GM18870 (cell line): ENCODE results near the gene SERAC1.
"Not testable (repeated sequence)": the region's sequence is repeated elsewhere in the genome, so short reads cannot be mapped to it uniquely, and the experiment has no call there.

ENCODE experiments used
- ATAC-seq: cut with Tn5 transposase; IDR thresholded peaks from one replicate; pipeline ENCODE4 v1.9.1; 2021; ENCODE audit warnings: moderate library complexity; ENCODE audit not compliant: unreplicated experiment

Gene SERAC1

GRCh38 chr6:158175111-158175510 lies 7.0 kb upstream of the SERAC1 start:
- no peak for ATAC-seq

GRCh38 chr6:158174514-158174913 lies 6.5 kb upstream of the SERAC1 start:
- no peak for ATAC-seq

DNA sequence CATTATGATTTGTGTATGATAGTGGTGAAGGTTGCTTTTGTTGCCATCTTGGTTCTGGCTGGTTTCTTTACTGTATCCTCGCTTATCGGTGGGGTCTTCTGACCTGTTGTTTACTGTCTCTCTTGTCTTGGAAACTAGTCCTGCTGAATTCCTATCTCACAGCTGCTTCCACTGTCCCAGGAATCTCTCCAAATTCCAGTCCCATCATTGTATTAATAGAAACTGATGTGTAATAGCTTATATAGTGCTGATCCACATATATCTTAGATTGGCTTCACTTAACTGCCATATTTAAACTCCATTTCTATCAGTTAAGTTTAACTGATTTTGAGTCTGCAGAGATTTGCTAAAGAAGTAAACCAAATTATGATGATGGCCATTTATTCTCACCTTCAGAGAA lies 6.0 kb upstream of the SERAC1 start:
- no peak for ATAC-seq

DNA sequence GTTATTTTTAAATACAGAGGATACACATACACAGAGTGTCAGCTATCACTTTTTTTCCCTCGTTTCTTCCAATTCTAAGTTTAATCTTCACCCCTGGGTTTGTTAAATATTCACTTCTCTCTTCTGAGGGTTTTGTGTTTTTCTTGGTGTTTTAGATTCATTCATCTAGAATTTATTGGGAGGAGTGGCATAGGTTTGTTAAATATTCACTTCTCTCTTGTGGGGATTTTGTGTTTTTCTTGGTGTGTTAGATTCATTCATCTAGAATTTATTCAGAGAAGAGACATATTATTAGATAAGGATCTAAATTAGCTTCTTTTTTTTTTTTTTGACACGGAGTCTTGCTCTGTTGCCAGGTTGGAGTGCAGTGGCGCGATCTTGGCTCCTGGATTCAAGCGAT lies 3.9 kb upstream of the SERAC1 start:
- ATAC-seq, result no peak

- ATAC-seq, result no peak
Observed at GRCh38 chr6:158170656-158171081, 2.6 kb upstream of the SERAC1 start.

DNA sequence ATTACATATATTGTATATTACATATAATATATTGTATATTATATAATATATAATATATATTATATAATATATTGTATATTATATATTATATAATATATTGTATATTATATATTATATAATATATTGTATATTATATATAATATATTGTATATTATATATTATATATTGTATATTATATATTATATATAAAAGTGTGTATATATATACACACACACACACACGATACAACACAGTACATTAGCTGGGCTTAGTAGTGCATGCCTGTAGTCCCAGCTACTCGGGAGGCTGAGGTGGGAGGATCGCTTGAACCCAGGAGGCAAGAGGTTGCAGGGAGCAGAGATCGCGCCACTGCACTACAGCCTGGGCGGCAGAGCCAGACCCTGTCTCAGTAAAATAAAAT lies 1.6 kb upstream of the SERAC1 start:
- not testable (repeated sequence) for ATAC-seq

GRCh38 chr6:158165919-158166416 lies 2.1 kb downstream of the SERAC1 start:
- no peak for ATAC-seq

DNA sequence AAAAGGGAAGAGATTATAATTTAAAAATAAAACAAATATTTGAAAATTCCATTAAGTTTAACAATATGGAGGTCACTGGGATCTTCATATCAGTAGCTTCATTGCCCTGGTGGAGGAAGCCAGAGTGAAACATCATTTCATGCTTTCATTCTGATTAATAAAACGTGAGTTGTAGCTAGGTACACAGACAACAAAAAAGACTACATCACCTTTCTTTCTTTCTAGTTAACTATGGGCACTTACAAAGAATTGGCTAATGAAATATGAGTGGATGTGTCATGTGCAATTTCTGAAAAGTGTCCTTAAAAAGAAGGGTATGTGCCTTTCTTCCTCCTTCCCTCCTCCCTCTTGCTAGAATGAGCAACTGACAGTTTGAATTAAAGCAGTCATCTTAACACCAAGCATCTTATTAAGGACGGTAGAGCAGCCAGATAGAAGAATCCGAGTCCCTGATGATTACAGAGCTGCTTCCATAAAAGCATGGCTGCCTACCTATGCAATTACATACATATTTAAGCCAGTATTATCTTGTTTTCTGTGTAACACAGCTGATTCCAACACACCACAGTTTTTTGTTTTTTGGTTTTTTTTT lies 3.4 kb downstream of the SERAC1 start:
- ATAC-seq, result no peak

DNA sequence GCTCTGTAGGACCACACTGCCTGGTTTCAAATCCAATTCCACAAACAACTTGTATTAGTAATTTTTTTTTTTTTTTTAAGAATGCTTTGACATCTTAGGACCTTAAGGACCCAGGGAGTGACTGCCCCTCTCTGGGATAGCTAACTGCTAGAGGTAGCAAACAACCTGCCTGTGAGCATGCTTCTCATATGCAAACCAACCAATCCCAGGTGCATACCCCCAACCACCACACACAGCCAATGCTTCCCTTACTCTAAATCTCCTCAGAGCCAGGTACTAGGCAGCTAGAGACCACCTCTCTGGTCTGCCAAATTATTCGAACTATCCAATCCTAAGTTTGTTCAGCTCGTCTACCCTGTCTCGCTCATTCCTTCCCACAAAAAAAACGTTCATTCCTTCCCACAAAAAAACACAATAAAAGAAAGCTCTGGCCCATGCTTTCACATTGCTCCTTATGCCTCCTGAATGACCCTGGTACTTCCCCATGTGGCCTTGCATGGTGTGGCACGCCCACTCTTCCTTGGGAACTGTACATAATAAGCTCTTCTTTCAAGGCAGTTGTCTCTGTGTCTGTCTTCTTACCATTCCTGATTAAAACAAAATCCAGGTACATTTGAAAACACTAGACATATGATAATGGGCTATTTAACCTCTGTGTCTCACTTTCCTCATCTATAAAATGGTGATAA lies 6.4 kb downstream of the SERAC1 start:
- no peak for ATAC-seq

- ATAC-seq, result no peak
Observed at GRCh38 chr6:158160932-158161539, 7.0 kb downstream of the SERAC1 start.

- ATAC-seq, result no peak
Observed at GRCh38 chr6:158158748-158159147, 9.3 kb downstream of the SERAC1 start.

- ATAC-seq, result no peak
Observed at GRCh38 chr6:158158123-158158522, 9.9 kb downstream of the SERAC1 start.

DNA sequence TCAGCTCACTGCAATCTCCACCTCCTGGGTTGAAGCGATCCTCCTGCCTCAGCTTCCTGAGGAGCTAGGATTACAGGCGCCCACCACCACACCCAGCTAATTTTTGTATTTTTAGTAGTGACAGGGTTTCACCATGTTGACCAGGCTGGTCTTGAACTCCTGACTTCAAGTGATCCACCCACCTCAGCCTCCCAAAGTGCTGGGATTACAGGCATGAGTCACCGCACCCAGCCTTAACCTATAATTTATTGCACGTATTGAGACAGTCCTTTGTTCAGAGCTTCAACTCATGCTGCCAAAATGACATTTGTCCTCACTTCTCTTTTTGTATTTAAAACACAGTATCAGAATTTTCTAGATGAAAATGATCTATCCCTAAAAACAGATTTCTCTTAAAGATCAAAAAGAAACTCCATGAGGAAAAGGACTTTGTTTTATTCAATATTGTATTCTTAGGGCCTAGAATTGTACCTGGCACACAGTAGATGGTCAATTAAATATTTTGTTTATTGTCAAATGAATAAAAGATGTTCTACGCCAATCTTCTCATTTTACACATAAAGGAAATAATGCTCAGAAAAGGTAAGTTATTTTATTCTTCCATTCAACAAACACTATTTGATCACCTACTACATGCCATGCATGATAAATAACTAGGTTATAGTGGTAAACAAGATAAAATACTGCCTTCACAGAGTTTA lies 10.8 kb downstream of the SERAC1 start:
- ATAC-seq, result no peak

DNA sequence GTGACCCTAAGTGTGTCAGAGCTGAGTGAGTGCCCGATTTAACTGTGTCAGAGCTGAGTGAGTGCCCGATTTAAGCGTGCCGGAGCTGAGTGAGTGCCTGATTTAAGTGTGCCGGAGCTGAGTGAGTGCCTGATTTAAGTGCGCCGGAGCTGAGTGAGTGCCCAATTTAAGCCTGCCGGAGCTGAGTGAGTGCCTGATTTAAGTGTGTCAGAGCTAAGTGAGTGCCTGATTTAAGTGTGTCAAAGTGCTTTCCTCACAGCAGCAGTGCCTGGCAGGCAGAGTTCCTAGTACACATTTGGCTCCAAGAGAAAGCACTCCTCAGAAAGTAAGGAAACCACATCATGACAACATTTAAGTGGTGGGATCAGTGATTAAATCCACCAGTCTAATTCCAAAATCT lies 13.2 kb downstream of the SERAC1 start:
- no peak for ATAC-seq

DNA sequence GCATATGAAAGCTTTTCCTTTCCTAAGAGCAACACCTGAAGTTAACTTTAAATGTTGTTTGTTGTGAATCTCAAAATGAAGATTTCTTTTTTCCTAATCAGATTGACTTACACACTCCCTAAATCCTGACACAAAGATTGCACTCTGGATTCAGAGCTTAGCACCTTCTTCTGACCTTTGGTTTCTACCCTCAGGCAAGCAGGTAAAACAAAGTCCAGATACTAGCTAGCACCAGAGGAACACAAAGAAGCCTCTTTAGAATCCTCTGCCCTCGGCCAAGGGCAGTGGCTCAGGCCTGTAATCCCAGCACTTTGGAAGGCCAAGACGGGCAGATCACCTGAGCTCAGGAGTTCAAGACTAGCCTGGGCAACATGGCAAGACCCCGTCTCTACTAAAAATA lies 14.5 kb downstream of the SERAC1 start:
- ATAC-seq, result no peak

DNA sequence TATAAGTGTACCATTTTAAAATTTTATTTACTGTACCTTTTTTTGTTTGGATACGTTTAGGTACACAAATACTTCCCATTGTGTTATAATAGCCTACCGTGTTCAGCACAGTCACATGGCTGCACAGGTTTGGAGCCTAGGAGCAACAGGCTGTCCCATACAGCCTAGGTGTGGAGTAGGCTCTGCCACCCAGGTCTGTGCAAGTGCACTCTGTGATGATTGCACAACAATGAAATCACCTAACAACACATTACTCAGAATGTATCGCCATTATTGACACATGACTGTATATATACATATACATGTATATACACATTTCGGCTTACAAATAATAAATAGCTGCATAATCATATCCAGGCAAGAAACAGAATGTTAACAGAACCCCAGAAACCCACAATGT lies 15.4 kb downstream of the SERAC1 start:
- ATAC-seq, result no peak

DNA sequence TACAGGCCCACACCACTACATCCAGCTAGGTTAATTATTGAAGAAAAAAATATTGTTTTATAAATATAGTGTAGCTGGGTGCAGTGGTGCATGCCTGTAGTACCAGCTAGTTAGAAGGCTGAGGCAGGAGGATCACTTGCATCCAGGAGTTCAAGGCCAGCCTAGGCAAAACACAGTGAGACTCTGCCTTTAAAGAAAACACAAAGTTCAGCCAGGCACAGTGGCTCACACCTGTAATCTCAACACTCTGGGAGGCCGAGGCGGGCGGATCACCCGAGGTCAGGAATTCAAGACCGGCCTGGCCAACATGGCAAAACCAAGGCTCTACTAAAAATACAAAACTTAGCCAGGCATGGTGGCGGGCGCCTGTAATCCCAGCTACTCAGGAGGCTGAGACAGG lies 16.0 kb downstream of the SERAC1 start:
- ATAC-seq, result not testable (repeated sequence)

GRCh38 chr6:158150701-158151100 lies 17.4 kb downstream of the SERAC1 start:
- no peak for ATAC-seq

DNA sequence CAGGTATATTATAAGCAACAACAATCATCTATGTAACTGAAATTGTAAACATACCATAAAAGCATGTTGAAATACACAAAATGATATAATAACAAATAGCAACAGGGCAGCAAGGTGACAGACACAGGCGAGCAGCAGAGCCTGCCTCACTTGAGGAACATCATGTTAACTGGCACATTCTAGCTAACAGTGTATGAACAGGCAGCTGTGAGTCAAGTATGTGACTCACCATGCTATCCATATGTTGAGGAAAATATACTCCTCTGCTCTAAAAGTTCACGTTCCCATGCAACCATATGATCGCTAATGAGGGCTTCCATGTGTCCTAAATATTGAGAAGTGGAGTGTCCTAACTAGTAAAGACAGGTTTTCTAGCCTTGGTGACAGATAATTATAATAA lies 18.4 kb downstream of the SERAC1 start:
- no peak for ATAC-seq

- no peak for ATAC-seq
Observed at GRCh38 chr6:158143700-158144099, 24.4 kb downstream of the SERAC1 start.

DNA sequence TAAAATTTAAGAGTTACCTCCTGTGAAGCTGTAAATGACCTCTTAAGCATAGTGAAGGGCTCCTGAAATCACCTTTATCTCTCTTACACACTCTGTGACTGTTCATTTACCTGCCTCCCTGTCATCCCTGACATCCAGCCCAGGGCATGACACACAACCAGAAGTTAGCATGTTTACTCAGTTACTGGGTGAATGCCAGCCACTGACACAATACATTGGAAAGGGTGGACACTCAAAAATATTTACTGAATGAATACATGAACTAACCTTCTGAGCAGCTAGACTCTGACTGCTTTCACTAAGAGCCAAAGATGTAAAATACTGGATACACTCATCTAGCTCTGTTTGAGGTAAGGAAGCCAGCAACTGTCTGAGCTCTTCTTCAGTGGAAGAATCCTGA lies 25.3 kb downstream of the SERAC1 start:
- no peak for ATAC-seq

DNA sequence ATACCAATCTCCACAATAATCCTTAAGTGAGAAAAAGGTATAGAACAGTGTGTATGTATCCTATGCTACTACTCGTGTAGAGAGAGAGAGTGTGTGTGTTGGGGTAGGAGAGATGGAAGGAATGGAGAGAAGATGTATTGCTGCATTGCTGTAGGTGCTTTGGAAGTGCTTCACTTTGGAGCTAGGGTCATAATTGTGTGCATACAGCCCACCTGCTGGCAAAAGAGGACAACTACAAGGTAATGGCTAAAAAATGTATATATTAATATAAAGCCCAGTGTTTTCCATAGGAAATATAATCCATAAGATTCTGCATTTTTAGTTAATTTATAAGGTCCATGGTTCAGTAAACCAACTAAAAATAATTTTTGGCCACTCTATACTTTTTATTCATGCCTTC lies 36.1 kb downstream of the SERAC1 start:
- no peak for ATAC-seq
